Measurements from ENCODE around the gene SLC16A13.

DNA sequence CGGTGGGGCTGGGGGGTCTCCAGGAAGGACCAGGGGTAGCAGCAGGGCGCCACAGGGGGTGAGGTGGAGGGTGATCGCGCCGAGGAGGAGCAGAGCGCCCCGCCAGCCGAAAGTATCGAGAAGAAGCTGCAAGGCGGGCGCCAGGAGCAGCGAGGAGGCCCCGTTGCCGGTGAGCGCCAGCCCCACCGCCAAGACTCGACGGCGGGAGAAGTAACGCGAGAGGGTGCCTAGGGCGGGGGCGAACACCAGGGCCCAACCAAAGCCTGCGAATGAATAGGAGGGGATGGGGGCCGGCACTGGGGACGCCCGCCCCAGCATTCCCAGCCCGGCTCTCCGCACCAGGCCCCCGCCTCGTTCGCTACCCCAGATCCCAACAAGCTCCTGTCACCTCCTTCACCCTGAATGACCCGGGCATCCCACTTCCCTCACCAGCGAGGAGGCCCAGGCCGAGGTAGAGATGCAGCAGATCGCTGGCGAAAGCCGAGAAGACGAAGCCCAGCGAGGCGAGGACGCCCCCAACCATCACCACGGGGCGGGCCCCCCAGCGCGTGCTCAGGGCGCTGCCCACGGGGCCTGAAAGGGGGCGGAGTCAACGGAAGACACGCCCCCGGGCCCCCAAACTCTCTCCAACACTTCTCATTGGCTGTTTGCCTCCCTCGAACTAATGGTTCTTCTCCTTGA, 6.8 kb downstream of the SLC16A13 start:
- TF ChIP-seq POLR2A (IDR thresholded peaks at IDR 0.05; ENCODE audit: low read depth, low read length): peak; percentile 37; the same call in 1 of the 2 replicates
- no peak for TF ChIP-seq TAF1 (IDR thresholded peaks at IDR 0.05; ENCODE audit: borderline replicate concordance, low read depth, low read length)

Measured in GM12892 (cell line).